Measurements from ENCODE around the gene KRTAP1-4.
"Not testable (repeated sequence)": the region's sequence is repeated elsewhere in the genome, so short reads cannot be mapped to it uniquely, and the experiment has no call there.

Gene KRTAP1-4

GRCh38 chr17:41058741-41059140 lies 28.7 kb upstream of the KRTAP1-4 start:
- no peak for DNase-seq (ENCODE audit: low spot score)
- no peak for TF ChIP-seq CTCF (IDR thresholded peaks at IDR 0.05; ENCODE audit: extremely low read depth, insufficient read depth, missing control alignments)
- in situ Hi-C loops (cut with MboI; ENCODE audit: low pct_unique_long_range_greater_than_20kb, low sequenced_read_pairs, unreplicated experiment), result no loop called here

- DNase-seq (ENCODE audit: low spot score), result no peak
- no peak for TF ChIP-seq CTCF (IDR thresholded peaks at IDR 0.05; ENCODE audit: extremely low read depth, insufficient read depth, missing control alignments)
- in situ Hi-C loops (cut with MboI; ENCODE audit: low pct_unique_long_range_greater_than_20kb, low sequenced_read_pairs, unreplicated experiment), result no loop called here
Observed at GRCh38 chr17:41057547-41057946, 27.6 kb upstream of the KRTAP1-4 start.

DNA sequence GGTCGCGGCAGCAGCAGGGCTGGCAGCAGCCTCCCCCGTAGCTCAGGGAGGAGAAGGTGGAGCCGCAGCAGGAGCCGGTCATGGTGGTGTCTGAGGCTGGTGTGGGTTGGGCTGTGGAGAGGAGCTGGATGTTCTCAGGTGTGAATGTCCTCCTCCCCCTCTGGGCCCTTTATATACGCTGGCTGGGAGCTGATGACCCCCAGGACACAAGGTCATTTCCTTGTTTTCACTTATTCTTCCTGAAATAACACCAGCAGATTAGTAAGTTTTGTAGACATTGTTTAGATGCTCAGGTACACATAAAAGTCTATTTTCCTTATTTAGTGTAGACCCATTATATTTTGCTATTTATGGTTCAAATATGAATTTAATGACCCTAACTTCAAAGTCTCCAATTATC lies 25.1 kb upstream of the KRTAP1-4 start, which contains the start of gene KRTAP2-2:
KRTAP2-2 (minus strand) TSS at position 101 of the 400 bp plus-strand sequence; CDS start at position 82, 19 bp downstream.
- in situ Hi-C loops (cut with MboI; ENCODE audit: low pct_unique_long_range_greater_than_20kb, low sequenced_read_pairs, unreplicated experiment); DNase-seq (ENCODE audit: low spot score): not testable (repeated sequence)

DNA sequence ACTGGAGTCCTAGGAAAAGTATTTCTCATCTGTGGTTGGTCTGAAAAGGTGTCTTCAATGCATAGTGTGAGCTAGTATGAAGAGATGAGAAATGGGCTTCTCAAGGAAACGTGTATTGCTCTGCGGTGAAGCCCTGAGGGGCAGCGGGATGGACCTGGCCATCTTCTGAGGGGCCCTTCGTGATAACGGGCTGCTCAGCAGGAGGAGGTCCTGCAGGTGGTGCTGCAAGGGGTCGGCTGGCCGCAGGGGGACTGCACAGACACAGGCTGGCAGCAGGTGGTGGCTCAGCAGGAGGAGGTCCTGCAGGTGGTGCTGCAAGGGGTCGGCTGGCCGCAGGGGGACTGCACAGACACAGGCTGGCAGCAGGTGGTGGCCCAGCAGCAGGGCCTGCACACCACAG lies 24.6 kb upstream of the KRTAP1-4 start:
- DNase-seq (ENCODE audit: low spot score); in situ Hi-C loops (cut with MboI; ENCODE audit: low pct_unique_long_range_greater_than_20kb, low sequenced_read_pairs, unreplicated experiment): not testable (repeated sequence)

- in situ Hi-C loops (cut with MboI; ENCODE audit: low pct_unique_long_range_greater_than_20kb, low sequenced_read_pairs, unreplicated experiment), result no loop called here
- TF ChIP-seq CTCF (IDR thresholded peaks at IDR 0.05; ENCODE audit: extremely low read depth, insufficient read depth, missing control alignments), result no peak
- DNase-seq (ENCODE audit: low spot score), result no peak
Observed at GRCh38 chr17:41054025-41054424, 24.0 kb upstream of the KRTAP1-4 start.

GRCh38 chr17:41052566-41052965 lies 22.6 kb upstream of the KRTAP1-4 start:
- DNase-seq (ENCODE audit: low spot score), result no peak
- TF ChIP-seq CTCF (IDR thresholded peaks at IDR 0.05; ENCODE audit: extremely low read depth, insufficient read depth, missing control alignments), result no peak
- in situ Hi-C loops (cut with MboI; ENCODE audit: low pct_unique_long_range_greater_than_20kb, low sequenced_read_pairs, unreplicated experiment), result no loop called here

- DNase-seq (ENCODE audit: low spot score), result no peak
- in situ Hi-C loops (cut with MboI; ENCODE audit: low pct_unique_long_range_greater_than_20kb, low sequenced_read_pairs, unreplicated experiment), result no loop called here
- TF ChIP-seq CTCF (IDR thresholded peaks at IDR 0.05; ENCODE audit: extremely low read depth, insufficient read depth, missing control alignments), result no peak
Observed at GRCh38 chr17:41049110-41049509, 19.1 kb upstream of the KRTAP1-4 start.

DNA sequence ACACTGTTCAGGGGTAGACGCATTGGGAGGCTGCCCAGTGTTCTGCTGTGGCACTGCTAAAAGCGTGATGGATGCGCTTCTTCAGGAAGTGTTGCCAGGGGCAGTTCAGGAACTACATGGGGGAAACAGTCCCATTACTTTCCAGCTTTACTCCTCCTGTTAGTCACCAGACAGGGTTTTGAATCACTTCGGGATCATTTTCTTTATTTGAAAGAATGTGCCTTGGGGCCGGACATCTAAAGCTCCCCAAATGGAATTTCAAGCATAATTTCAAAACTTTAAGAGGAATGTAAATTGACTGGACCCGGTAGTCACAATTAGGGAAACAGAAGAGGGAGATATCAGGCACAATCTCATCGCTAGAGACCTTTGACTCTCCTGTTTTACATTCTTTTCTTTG lies 18.4 kb upstream of the KRTAP1-4 start:
- no peak for TF ChIP-seq CTCF (IDR thresholded peaks at IDR 0.05; ENCODE audit: extremely low read depth, insufficient read depth, missing control alignments)
- no peak for DNase-seq (ENCODE audit: low spot score)
- in situ Hi-C loops (cut with MboI; ENCODE audit: low pct_unique_long_range_greater_than_20kb, low sequenced_read_pairs, unreplicated experiment), result no loop called here

DNA sequence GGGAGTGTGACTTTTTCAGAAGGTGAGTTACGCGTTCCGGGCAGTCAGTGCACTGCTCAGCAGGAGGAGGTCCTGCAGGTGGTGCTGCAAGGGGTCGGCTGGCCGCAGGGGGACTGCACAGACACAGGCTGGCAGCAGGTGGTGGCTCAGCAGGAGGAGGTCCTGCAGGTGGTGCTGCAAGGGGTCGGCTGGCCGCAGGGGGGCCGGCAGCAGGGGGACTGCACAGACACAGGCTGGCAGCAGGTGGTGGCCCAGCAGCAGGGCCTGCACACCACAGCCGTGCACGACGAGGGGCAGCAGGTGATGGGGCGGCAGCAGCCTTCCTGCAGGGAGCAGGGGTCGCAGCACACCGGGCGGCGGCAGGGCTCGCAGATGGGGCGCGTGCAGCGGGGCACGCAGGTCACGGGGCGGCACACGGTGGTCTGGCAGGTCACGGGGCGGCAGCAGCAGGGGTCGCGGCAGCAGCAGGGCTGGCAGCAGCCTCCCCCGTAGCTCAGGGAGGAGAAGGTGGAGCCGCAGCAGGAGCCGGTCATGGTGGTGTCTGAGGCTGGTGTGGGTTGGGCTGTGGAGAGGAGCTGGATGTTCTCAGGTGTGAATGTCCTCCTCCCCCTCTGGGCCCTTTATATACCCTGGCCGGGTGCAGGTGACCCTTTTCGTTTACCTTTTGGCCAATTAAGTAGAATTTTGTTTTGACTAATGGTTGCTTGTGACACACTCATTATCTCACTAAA lies 16.9 kb upstream of the KRTAP1-4 start, which contains the start of gene KRTAP2-1:
KRTAP2-1 (minus strand) TSS at position 582 of the 731 bp plus-strand sequence; CDS start at position 533, 49 bp downstream.
- in situ Hi-C loops (cut with MboI; ENCODE audit: low pct_unique_long_range_greater_than_20kb, low sequenced_read_pairs, unreplicated experiment); DNase-seq (ENCODE audit: low spot score): not testable (repeated sequence)
